Tibial nerve (tissue), 4 donors: ENCODE results near the gene ZNF184. TPM values are rescaled to one million over a fixed set of nuclear protein-coding genes. Genes with fewer than 3 reads are reported as not detected.

Source experiments
- DNase-seq, 2 donors: peaks; one replicate each; pipeline ENCODE4 v3.0.0-alpha.2; 2019; ENCODE audit warnings: low spot score in 2 of 2
- H3K27ac ChIP-seq, 4 donors: fragments of 200-600 bp; sonication (generic) in 3 of 4; one replicate each; pipeline ENCODE4 v1.5.1; 2017 to 2019; ENCODE audit warnings: mild to moderate bottlenecking in 1 of 4
- H3K27me3 ChIP-seq, 2 donors: fragments of 200-600 bp; sonication (generic) in 1 of 2; one replicate each; pipeline versions ENCODE4 v1.5.1 to v1.6.0; 2017 to 2019
- H3K36me3 ChIP-seq, 3 donors: fragments of 200-600 bp; sonication (generic); one replicate each; pipeline ENCODE4 v1.5.1; 2018 to 2019
- H3K4me1 ChIP-seq, 4 donors: fragments of 200-600 bp; sonication (generic) in 3 of 4; one replicate each; pipeline ENCODE4 v1.5.1; 2017 to 2019
- H3K4me3 ChIP-seq, 4 donors: fragments of 200-600 bp; sonication (generic) in 3 of 4; one replicate each; pipeline ENCODE4 v1.5.1; 2017 to 2019; ENCODE audit warnings: mild to moderate bottlenecking in 1 of 4, moderate library complexity in 1 of 4
- H3K9me3 ChIP-seq, 4 donors: fragments of 200-600 bp; sonication (generic) in 3 of 4; one replicate each; pipeline ENCODE4 v1.5.1; 2017 to 2019
- EP300 ChIP-seq, 2 donors: sonication (generic); formaldehyde crosslinking; IDR thresholded peaks; one replicate each; pipeline ENCODE4 v1.6.1; 2017; ENCODE audit warnings: antibody characterized with exemption in 2 of 2, mild to moderate bottlenecking in 1 of 2
- POLR2A ChIP-seq, 2 donors: fragments of 450-650 bp; IDR thresholded peaks; one replicate each; pipeline ENCODE4 v1.6.1; 2017; ENCODE audit warnings: antibody characterized with exemption in 2 of 2, mild to moderate bottlenecking in 2 of 2, moderate library complexity in 2 of 2
- WGBS, 2 donors: methylation state at CpG; one replicate each; pipeline ENCODE4 v1.1.5; 2018; 5-methylcytosine and 5-hydroxymethylcytosine counted together
- total RNA-seq, 4 donors: library from RNA; depleted of rRNA; stranded (reverse); fragments of >200 nt; gene quantifications; one replicate each; pipeline ENCODE4 v1.1.0, GENCODE V29; 2016
- TF ChIP-seq, protein P1 (sequence below), 5 experiments: fragments of 200-600 bp in 3 of 5; fragments of 450-650 bp in 2 of 5; sonication (generic) in 3 of 5; IDR thresholded peaks; one replicate each; pipeline ENCODE4 v1.5.1; 2016 to 2019; ENCODE audit warnings: antibody characterized with exemption in 5 of 5, mild to moderate bottlenecking in 3 of 5, moderate library complexity in 2 of 5

ZNF184 gene
- total RNA-seq, 4 donors from 2014 or later: 6.1 to 10.7 (median 8.9) TPM

DNA sequence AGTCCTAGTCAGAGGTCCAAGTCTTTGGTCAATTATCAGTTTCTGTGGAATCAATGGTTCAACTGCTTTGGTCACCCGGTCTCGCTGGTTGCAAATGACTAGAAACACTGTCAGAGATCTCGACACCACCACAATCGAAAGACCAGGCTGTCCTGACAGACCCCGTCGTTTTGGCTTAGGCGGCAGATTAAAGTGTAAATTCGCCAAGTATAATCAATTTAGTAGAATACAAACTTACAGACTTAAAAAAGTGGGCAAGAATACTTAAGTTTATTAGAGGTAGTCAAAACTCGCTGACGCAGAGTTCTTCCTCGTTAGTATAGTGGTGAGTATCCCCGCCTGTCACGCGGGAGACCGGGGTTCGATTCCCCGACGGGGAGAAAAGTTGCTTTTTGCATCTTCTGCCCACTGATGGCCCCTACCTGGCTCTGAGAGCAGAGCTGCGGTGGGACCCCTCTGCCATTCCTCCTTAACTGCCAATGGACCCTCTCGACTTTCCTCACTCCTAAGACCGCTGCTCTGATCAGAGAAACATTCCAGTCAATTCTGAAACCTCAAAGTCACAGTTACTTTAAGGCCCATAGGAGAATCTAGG is 30.6 kb upstream of the ZNF184 start:
- H3K36me3 ChIP-seq: no peaks in the 10 kb centered on the region
- TF ChIP-seq, protein P1, sequence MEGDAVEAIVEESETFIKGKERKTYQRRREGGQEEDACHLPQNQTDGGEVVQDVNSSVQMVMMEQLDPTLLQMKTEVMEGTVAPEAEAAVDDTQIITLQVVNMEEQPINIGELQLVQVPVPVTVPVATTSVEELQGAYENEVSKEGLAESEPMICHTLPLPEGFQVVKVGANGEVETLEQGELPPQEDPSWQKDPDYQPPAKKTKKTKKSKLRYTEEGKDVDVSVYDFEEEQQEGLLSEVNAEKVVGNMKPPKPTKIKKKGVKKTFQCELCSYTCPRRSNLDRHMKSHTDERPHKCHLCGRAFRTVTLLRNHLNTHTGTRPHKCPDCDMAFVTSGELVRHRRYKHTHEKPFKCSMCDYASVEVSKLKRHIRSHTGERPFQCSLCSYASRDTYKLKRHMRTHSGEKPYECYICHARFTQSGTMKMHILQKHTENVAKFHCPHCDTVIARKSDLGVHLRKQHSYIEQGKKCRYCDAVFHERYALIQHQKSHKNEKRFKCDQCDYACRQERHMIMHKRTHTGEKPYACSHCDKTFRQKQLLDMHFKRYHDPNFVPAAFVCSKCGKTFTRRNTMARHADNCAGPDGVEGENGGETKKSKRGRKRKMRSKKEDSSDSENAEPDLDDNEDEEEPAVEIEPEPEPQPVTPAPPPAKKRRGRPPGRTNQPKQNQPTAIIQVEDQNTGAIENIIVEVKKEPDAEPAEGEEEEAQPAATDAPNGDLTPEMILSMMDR (IDR thresholded peaks at IDR 0.05): no peak
- peak in 1 of 2 donors; percentile 40 for TF ChIP-seq EP300 (IDR thresholded peaks at IDR 0.05)
- TF ChIP-seq POLR2A (IDR thresholded peaks at IDR 0.05): no peak
- DNase-seq: peak; percentile 31 to 78

DNA sequence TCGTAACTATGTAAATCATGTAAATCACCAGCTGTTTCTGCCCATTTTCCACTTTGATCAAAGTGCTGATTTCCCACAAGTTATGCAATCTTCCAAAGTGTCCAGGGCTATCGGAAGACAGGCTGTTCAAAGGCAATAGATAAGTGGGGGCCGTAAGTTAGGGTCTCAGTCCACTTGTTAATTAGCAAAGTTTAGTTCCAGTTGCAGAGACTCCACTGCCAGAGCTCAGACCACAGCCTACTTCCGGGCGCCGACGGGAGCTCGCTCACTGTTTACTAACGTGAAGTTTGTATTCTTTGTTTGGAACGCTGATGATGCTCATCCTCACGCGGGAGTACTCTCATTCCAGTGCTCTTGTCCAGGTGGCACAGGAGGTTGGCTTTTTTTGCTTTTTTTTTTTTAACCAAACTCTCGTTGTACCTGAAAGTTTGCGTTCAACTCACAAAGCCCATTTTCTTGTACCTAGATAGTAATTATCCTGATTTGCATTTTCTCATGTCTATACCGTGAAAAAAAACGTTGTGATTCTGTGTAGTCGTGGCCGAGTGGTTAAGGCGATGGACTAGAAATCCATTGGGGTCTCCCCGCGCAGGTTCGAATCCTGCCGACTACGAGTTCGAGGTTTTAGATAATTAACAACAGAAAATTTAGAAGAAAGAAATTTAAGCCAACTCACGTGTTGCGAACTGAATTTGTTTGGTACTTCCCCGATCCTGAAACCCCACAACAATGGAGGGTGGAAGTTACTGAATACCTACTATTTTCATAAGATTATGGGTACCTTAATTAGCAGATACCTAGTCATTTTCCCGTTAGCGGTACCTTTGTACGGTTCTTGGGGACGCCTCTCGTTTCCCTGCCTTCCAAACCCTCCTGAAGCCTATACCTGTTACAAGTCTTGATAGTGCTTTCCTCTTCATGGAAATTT is 29.9 kb upstream of the ZNF184 start:
- 1% methylated on average over 33 of the region's 33 CpGs for WGBS, 2 donors
- Histone ChIP-seq H3K36me3 (no peaks in the 10 kb centered on the region), H3K4me1 (peaks cover 0 to 19% (median 4%) of the 10 kb centered on the region in 4 donors), H3K9me3 (no peaks in the 10 kb centered on the region), H3K27me3 (peaks cover 0 to 19% of the 10 kb centered on the region in 2 donors), H3K4me3 (peak overlapping the region; percentile 28 to 52 (median 40)), H3K27ac (peak overlapping the region in 2 of 4 donors; percentile 57 to 59)
- DNase-seq: peak; percentile 26 to 78
- TF ChIP-seq EP300 (IDR thresholded peaks at IDR 0.05): peak in 1 of 2 donors; percentile 18
- TF ChIP-seq, protein P1 (IDR thresholded peaks at IDR 0.05): no peak

More for the DNA sequence above, 30.6 kb upstream of the ZNF184 start:
- Histone ChIP-seq H3K9me3 (no peaks in the 10 kb centered on the region), H3K27me3 (peaks cover 0 to 19% of the 10 kb centered on the region in 2 donors), H3K4me3 (peak overlapping the region; percentile 28 to 52 (median 40)), H3K27ac (peak overlapping the region in 2 of 4 donors; percentile 57 to 59), H3K4me1 (peaks cover 0 to 19% (median 4%) of the 10 kb centered on the region in 4 donors)
- 3 to 6% methylated on average over 21 of the region's 21 CpGs for WGBS, 2 donors

DNA sequence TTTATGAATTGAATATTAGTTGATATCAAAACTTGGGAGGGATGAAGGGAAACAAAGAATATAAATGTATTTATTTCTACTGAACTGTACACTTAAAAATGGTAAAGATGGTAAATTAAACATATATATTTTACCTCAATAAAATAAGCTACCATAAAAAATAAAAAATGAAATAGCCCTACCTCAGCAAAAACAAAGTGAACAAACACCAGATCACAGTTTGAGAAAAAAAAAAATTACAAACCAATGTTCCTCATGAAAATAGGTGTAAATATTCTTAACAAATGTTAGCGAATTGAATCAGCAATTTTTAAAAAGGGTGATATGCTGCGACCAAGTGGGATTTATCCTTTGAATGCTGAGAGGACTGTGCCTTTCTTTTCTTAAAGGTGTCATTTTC is 28.3 kb upstream of the ZNF184 start:
- Histone ChIP-seq H3K9me3 (no peaks in the 10 kb centered on the region), H3K4me3 (no peak overlapping the region), H3K4me1 (peaks cover 0 to 19% (median 4%) of the 10 kb centered on the region in 4 donors), H3K36me3 (no peaks in the 10 kb centered on the region), H3K27ac (no peak overlapping the region), H3K27me3 (peaks cover 0 to 20% of the 10 kb centered on the region in 2 donors)
- TF ChIP-seq EP300 (IDR thresholded peaks at IDR 0.05) (no peak), POLR2A (IDR thresholded peaks at IDR 0.05) (no peak)
- TF ChIP-seq, protein P1 (IDR thresholded peaks at IDR 0.05): no peak
- no peak for DNase-seq
- 73 to 77% methylated on average over 2 of the region's 2 CpGs for WGBS, 2 donors

DNA sequence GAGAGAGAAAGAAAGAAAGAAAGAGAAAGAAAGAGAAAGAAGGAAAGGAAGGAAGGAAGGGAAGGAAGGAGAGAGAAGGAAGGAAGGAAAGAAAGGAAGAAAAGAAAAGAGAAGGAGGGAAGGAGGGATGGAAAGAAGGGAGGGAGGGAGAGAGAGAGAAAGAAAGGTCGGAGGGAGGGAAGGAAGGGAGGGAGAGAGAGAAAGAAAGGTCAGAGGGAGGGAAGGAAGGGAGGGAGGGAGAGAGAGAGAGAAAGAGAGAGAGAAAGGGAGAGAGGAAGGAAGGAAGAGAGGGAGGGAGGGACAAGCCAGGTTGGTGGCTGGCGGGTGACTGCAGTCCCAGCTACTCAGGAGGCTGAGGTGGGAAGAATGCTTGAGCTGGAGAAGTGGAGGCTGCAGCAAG is 27.3 kb upstream of the ZNF184 start:
- 20 to 24% methylated on average over 2 of the region's 2 CpGs for WGBS, 2 donors
- no peak for DNase-seq
- Histone ChIP-seq H3K36me3 (no peaks in the 10 kb centered on the region), H3K27me3 (peaks cover 0 to 29% of the 10 kb centered on the region in 2 donors), H3K9me3 (no peaks in the 10 kb centered on the region), H3K27ac (no peak overlapping the region), H3K4me1 (peaks cover 0 to 22% (median 6%) of the 10 kb centered on the region in 4 donors), H3K4me3 (no peak overlapping the region)
- TF ChIP-seq POLR2A (IDR thresholded peaks at IDR 0.05) (no peak), EP300 (IDR thresholded peaks at IDR 0.05) (no peak)
- TF ChIP-seq, protein P1 (IDR thresholded peaks at IDR 0.05): no peak
